ENCODE measurements around the gene SLC35C1.

SLC35C1 gene

GRCh38 chr11:45811109-45811435, 6.1 kb downstream of the SLC35C1 start:
- Histone ChIP-seq H3K27ac (no peak overlapping the region), H3K9me3 (ENCODE audit: low read depth, low read length) (no peaks in the 10 kb centered on the region), H3K36me3 (ENCODE audit: insufficient read depth, low read length) (peaks cover 8% of the 10 kb centered on the region; the same call in 1 of the 2 replicates), H3K4me3 (no peak overlapping the region), H3K9ac (ENCODE audit: insufficient read length) (no peak overlapping the region)
- DNase-seq (ENCODE audit: low read depth, low spot score), result no peak
- TF ChIP-seq POLR2AphosphoS5 (IDR thresholded peaks at IDR 0.05; ENCODE audit: borderline replicate concordance, low read depth, low read length) (no peak), FOXP2 (optimal IDR thresholded peaks at IDR 0.05; ENCODE audit: control extremely low read depth, extremely low read length, insufficient read depth) (no peak), EZH2 (IDR thresholded peaks at IDR 0.05) (no peak)

GRCh38 chr11:45811571-45812290, 6.8 kb downstream of the SLC35C1 start:
- no peak overlapping the region for H3K9ac ChIP-seq (ENCODE audit: insufficient read length)
- no peak overlapping the region for H3K27ac ChIP-seq
- no peak overlapping the region for H3K4me3 ChIP-seq
- TF ChIP-seq EZH2 (IDR thresholded peaks at IDR 0.05) (no peak), POLR2AphosphoS5 (IDR thresholded peaks at IDR 0.05; ENCODE audit: borderline replicate concordance, low read depth, low read length) (no peak), FOXP2 (optimal IDR thresholded peaks at IDR 0.05; ENCODE audit: control extremely low read depth, extremely low read length, insufficient read depth) (no peak)
- no peaks in the 10 kb centered on the region for H3K9me3 ChIP-seq (ENCODE audit: low read depth, low read length)
- peaks cover 8% of the 10 kb centered on the region; the same call in 1 of the 2 replicates for H3K36me3 ChIP-seq (ENCODE audit: insufficient read depth, low read length)
- DNase-seq (ENCODE audit: low read depth, low spot score), result no peak

DNA sequence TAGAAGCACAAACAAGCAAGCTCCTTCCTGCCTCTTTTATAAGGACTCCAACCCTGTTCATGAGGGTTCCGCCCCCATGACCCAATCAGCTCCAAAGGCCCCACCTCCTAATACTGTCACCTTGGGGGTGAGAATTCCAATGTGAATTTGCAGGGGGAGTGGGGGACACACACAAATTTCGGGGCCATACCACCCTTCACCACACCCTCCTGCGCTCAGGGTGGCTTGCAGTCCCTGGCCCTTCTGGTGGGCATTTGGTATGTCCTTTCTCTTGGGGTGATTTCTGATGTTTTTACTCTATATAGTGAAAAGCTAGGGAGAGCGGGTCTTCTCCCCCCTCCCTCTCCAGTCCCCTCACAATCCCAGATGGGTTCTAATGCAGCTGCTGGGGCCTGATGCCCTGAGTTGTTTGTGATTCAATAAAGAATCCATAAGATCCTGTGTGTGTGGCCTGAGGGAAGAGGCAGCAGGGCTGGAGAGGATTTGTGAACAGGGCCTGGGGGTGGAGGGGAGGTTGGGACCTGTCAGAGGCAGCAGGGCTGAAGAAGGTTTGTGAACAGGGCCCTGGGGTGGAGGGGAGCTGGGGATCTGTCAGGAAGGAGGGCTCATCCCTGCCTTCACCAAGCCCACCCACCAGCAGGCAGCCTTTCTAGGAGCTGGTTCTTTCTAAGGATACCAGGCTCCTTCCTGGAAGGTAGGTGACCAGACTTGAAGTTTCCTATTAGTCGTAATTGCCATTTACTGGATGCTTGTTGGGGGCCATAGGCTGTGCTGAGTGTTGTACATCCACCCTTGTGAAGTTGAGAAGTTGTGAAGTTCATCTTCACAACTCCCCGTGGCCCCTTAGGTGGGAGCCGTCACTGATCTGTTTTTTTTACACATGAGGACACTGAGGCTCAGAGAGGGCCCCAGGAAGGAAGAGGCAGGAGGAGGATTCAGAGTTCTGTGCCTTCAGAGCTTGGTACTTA, 7.9 kb downstream of the SLC35C1 start:
- no peak for DNase-seq (ENCODE audit: low read depth, low spot score)
- H3K36me3 ChIP-seq (ENCODE audit: insufficient read depth, low read length), result peaks cover 8% of the 10 kb centered on the region; the same call in 1 of the 2 replicates
- H3K4me3 ChIP-seq, result no peak overlapping the region
- no peak overlapping the region for H3K9ac ChIP-seq (ENCODE audit: insufficient read length)
- peak overlapping the region; percentile 50 for H3K27ac ChIP-seq
- no peaks in the 10 kb centered on the region for H3K9me3 ChIP-seq (ENCODE audit: low read depth, low read length)
- TF ChIP-seq POLR2AphosphoS5 (IDR thresholded peaks at IDR 0.05; ENCODE audit: borderline replicate concordance, low read depth, low read length), result no peak
- no peak for TF ChIP-seq EZH2 (IDR thresholded peaks at IDR 0.05)
- TF ChIP-seq FOXP2 (optimal IDR thresholded peaks at IDR 0.05; ENCODE audit: control extremely low read depth, extremely low read length, insufficient read depth), result no peak

GRCh38 chr11:45815747-45816146, 10.8 kb downstream of the SLC35C1 start:
- peaks cover 8% of the 10 kb centered on the region; the same call in 1 of the 2 replicates for H3K36me3 ChIP-seq (ENCODE audit: insufficient read depth, low read length)
- no peak overlapping the region for H3K9ac ChIP-seq (ENCODE audit: insufficient read length)
- TF ChIP-seq EZH2 (IDR thresholded peaks at IDR 0.05), result no peak
- no peak for TF ChIP-seq FOXP2 (optimal IDR thresholded peaks at IDR 0.05; ENCODE audit: control extremely low read depth, extremely low read length, insufficient read depth)
- TF ChIP-seq POLR2AphosphoS5 (IDR thresholded peaks at IDR 0.05; ENCODE audit: borderline replicate concordance, low read depth, low read length), result no peak
- H3K4me3 ChIP-seq, result no peak overlapping the region
- H3K27ac ChIP-seq, result peak overlapping the region; percentile 36; the same call in 1 of the 2 replicates
- no peak for DNase-seq (ENCODE audit: low read depth, low spot score)
- H3K9me3 ChIP-seq (ENCODE audit: low read depth, low read length), result no peaks in the 10 kb centered on the region

- Histone ChIP-seq H3K36me3 (ENCODE audit: insufficient read depth, low read length) (peaks cover under 1% of the 10 kb centered on the region; the same call in 1 of the 2 replicates), H3K4me3 (no peak overlapping the region), H3K9ac (ENCODE audit: insufficient read length) (no peak overlapping the region), H3K27ac (no peak overlapping the region), H3K9me3 (ENCODE audit: low read depth, low read length) (no peaks in the 10 kb centered on the region)
- TF ChIP-seq FOXP2 (optimal IDR thresholded peaks at IDR 0.05; ENCODE audit: control extremely low read depth, extremely low read length, insufficient read depth) (no peak), EZH2 (IDR thresholded peaks at IDR 0.05) (no peak), POLR2AphosphoS5 (IDR thresholded peaks at IDR 0.05; ENCODE audit: borderline replicate concordance, low read depth, low read length) (no peak)
- DNase-seq (ENCODE audit: low read depth, low spot score), result no peak
These were observed 11.7 kb downstream of the SLC35C1 start for GRCh38 chr11:45816614-45817013.

DNA sequence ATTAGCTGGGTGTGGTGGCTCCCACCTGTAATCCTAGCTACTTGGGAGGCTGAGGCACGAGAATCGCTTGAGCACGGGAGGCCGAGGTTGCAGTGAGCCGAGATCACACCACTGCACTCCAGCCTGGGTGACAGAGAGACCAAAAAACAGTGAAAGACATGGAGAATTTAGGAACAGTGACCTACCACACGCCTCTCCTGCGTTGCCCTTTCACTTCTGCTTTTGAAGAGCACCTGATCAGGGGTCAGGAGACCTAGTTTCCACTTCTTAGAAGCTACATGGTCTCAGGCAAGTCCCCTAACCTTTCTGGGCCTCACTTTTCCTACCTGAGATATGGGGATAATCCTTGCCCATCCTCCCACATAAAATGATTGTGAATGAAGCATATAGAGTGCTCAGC, 12.2 kb downstream of the SLC35C1 start:
- DNase-seq (ENCODE audit: low read depth, low spot score), result no peak
- Histone ChIP-seq H3K9me3 (ENCODE audit: low read depth, low read length) (no peaks in the 10 kb centered on the region), H3K9ac (ENCODE audit: insufficient read length) (no peak overlapping the region), H3K27ac (no peak overlapping the region), H3K36me3 (ENCODE audit: insufficient read depth, low read length) (no peaks in the 10 kb centered on the region), H3K4me3 (no peak overlapping the region)
- TF ChIP-seq FOXP2 (optimal IDR thresholded peaks at IDR 0.05; ENCODE audit: control extremely low read depth, extremely low read length, insufficient read depth) (no peak), POLR2AphosphoS5 (IDR thresholded peaks at IDR 0.05; ENCODE audit: borderline replicate concordance, low read depth, low read length) (no peak), EZH2 (IDR thresholded peaks at IDR 0.05) (no peak)

- TF ChIP-seq FOXP2 (optimal IDR thresholded peaks at IDR 0.05; ENCODE audit: control extremely low read depth, extremely low read length, insufficient read depth), result no peak
- no peak for TF ChIP-seq EZH2 (IDR thresholded peaks at IDR 0.05)
- no peak for TF ChIP-seq POLR2AphosphoS5 (IDR thresholded peaks at IDR 0.05; ENCODE audit: borderline replicate concordance, low read depth, low read length)
- Histone ChIP-seq H3K27ac (no peak overlapping the region), H3K9me3 (ENCODE audit: low read depth, low read length) (no peaks in the 10 kb centered on the region), H3K4me3 (no peak overlapping the region), H3K9ac (ENCODE audit: insufficient read length) (no peak overlapping the region), H3K36me3 (ENCODE audit: insufficient read depth, low read length) (no peaks in the 10 kb centered on the region)
- DNase-seq (ENCODE audit: low read depth, low spot score), result no peak
These were observed 14.1 kb downstream of the SLC35C1 start for GRCh38 chr11:45818961-45819605.

Measured in SK-N-MC (cell line).